Measurements from ENCODE around the gene WDR27.
"Not testable (repeated sequence)": the region's sequence is repeated elsewhere in the genome, so short reads cannot be mapped to it uniquely, and the experiment has no call there.

WDR27 gene

GRCh38 chr6:169445661-169446581 is 255.9 kb downstream of the WDR27 start:
- DNase-seq (ENCODE audit: low read depth in 2 of 2): no peak

GRCh38 chr6:169445227-169445626 is 256.6 kb downstream of the WDR27 start:
- DNase-seq (ENCODE audit: low read depth in 2 of 2): no peak

- DNase-seq (ENCODE audit: low read depth in 2 of 2): no peak
Observed at GRCh38 chr6:169441292-169441691, 260.5 kb downstream of the WDR27 start.

GRCh38 chr6:169439710-169440109 is 262.1 kb downstream of the WDR27 start:
- DNase-seq (ENCODE audit: low read depth in 2 of 2): no peak

- DNase-seq (ENCODE audit: low read depth in 2 of 2): not testable (repeated sequence)
Observed at GRCh38 chr6:169434554-169434953, 267.3 kb downstream of the WDR27 start.

- DNase-seq (ENCODE audit: low read depth in 2 of 2): no peak
Observed at GRCh38 chr6:169429001-169429400, 272.8 kb downstream of the WDR27 start.

GRCh38 chr6:169428532-169428931 is 273.3 kb downstream of the WDR27 start:
- DNase-seq (ENCODE audit: low read depth in 2 of 2): no peak

GRCh38 chr6:169427856-169428255 is 274.0 kb downstream of the WDR27 start:
- no peak for DNase-seq (ENCODE audit: low read depth in 2 of 2)

GRCh38 chr6:169426611-169427010 is 275.2 kb downstream of the WDR27 start:
- DNase-seq (ENCODE audit: low read depth in 2 of 2): no peak

GRCh38 chr6:169425628-169426370 is 276.0 kb downstream of the WDR27 start:
- DNase-seq (ENCODE audit: low read depth in 2 of 2): no peak

GRCh38 chr6:169424821-169425240 is 277.0 kb downstream of the WDR27 start:
- no peak for DNase-seq (ENCODE audit: low read depth in 2 of 2)

GRCh38 chr6:169424149-169424804 is 277.6 kb downstream of the WDR27 start:
- no peak for DNase-seq (ENCODE audit: low read depth in 2 of 2)

GRCh38 chr6:169421586-169422264 is 280.1 kb downstream of the WDR27 start:
- no peak for DNase-seq (ENCODE audit: low read depth in 2 of 2)

- no peak for DNase-seq (ENCODE audit: low read depth in 2 of 2)
Observed at GRCh38 chr6:169420912-169421543, 280.8 kb downstream of the WDR27 start.

- no peak for DNase-seq (ENCODE audit: low read depth in 2 of 2)
Observed at GRCh38 chr6:169417101-169417500, 284.7 kb downstream of the WDR27 start.

- DNase-seq (ENCODE audit: low read depth in 2 of 2): no peak
Observed at GRCh38 chr6:169416249-169416648, 285.6 kb downstream of the WDR27 start.

GRCh38 chr6:169415179-169415578 is 286.6 kb downstream of the WDR27 start:
- DNase-seq (ENCODE audit: low read depth in 2 of 2): no peak

- no peak for DNase-seq (ENCODE audit: low read depth in 2 of 2)
Observed at GRCh38 chr6:169411722-169412121, 290.1 kb downstream of the WDR27 start.

GRCh38 chr6:169411296-169411695 is 290.5 kb downstream of the WDR27 start:
- no peak for DNase-seq (ENCODE audit: low read depth in 2 of 2)

GRCh38 chr6:169409742-169410312 is 292.0 kb downstream of the WDR27 start:
- DNase-seq (ENCODE audit: low read depth in 2 of 2): no peak

GRCh38 chr6:169407325-169407724 is 294.5 kb downstream of the WDR27 start:
- DNase-seq (ENCODE audit: low read depth in 2 of 2): no peak
